GM12892 (cell line): ENCODE data around the gene LHX4.

ENCODE experiments used
- POLR2A ChIP-seq: IDR thresholded peaks from 2 replicates; pipeline ENCODE4 v1.6.1; 2011; ENCODE audit warnings: low read depth, low read length, control low read depth
- POLR2AphosphoS5 ChIP-seq: IDR thresholded peaks from 2 replicates; pipeline ENCODE4 v1.6.1; 2011; ENCODE audit warnings: low read depth, low read length, control low read depth

- no peak for TF ChIP-seq POLR2A
- no peak for TF ChIP-seq POLR2AphosphoS5
These were observed 36.5 kb downstream of the LHX4 start for GRCh38 chr1:180266275-180267210.
